ENCODE results near the gene ZNF74.
"Not testable (repeated sequence)": the region's sequence is repeated elsewhere in the genome, so short reads cannot be mapped to it uniquely, and the experiment has no call there.

DNA sequence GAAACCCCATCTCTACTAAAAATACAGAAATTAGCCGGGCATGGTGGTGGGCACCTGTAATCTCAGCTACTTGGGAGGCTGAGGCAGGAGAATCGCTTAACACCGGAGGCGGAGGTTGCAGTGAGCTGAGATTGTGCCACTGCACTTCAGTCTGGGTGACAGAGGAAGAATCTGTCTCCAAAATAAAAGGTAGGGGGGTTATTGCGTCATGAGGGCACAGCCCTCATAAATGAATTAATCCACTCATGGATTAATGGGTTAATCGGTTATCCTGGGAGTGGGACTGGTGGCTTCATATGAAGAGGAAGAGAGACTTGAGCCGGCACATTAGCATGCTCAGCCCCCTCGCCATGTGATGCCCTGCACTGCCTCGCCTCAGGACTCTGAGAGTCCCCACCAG is 25.1 kb upstream of the ZNF74 start:
- TF ChIP-seq POLR2A (IDR thresholded peaks at IDR 0.05): not testable (repeated sequence)
- TF ChIP-seq, protein P1, sequence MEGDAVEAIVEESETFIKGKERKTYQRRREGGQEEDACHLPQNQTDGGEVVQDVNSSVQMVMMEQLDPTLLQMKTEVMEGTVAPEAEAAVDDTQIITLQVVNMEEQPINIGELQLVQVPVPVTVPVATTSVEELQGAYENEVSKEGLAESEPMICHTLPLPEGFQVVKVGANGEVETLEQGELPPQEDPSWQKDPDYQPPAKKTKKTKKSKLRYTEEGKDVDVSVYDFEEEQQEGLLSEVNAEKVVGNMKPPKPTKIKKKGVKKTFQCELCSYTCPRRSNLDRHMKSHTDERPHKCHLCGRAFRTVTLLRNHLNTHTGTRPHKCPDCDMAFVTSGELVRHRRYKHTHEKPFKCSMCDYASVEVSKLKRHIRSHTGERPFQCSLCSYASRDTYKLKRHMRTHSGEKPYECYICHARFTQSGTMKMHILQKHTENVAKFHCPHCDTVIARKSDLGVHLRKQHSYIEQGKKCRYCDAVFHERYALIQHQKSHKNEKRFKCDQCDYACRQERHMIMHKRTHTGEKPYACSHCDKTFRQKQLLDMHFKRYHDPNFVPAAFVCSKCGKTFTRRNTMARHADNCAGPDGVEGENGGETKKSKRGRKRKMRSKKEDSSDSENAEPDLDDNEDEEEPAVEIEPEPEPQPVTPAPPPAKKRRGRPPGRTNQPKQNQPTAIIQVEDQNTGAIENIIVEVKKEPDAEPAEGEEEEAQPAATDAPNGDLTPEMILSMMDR (IDR thresholded peaks at IDR 0.05): not testable (repeated sequence)
